HG03469 (cell line): ENCODE data around the gene GLT6D1.
"Not testable (repeated sequence)": the region's sequence is repeated elsewhere in the genome, so short reads cannot be mapped to it uniquely, and the experiment has no call there.

Experiments used
- ATAC-seq: cut with Tn5 transposase; IDR thresholded peaks from one replicate; pipeline ENCODE4 v1.9.1; 2021; ENCODE audit warnings: mild to moderate bottlenecking, moderate library complexity, moderate number of reproducible peaks; ENCODE audit not compliant: unreplicated experiment

Gene GLT6D1

GRCh38 chr9:135639196-135639595 is at the start of gene GLT6D1:
Gene GLT6D1, minus strand, starts transcription at chr9:135639540. Its CDS starts 353 bp downstream, at chr9:135639187.
- no peak for ATAC-seq

GRCh38 chr9:135689011-135689410 is 49.7 kb upstream of the GLT6D1 start:
- no peak for ATAC-seq

- no peak for ATAC-seq
These were observed 47.9 kb upstream of the GLT6D1 start for GRCh38 chr9:135687216-135687615.

- no peak for ATAC-seq
These were observed 45.4 kb upstream of the GLT6D1 start for GRCh38 chr9:135684691-135685090.

- ATAC-seq: no peak
These were observed 44.2 kb upstream of the GLT6D1 start for GRCh38 chr9:135683401-135684034.

- no peak for ATAC-seq
These were observed 41.8 kb upstream of the GLT6D1 start for GRCh38 chr9:135681161-135681560.

- ATAC-seq: no peak
These were observed 40.7 kb upstream of the GLT6D1 start for GRCh38 chr9:135680056-135680455.

GRCh38 chr9:135678236-135679017 is 39.1 kb upstream of the GLT6D1 start:
- ATAC-seq: no peak

- ATAC-seq: no peak
These were observed 38.4 kb upstream of the GLT6D1 start for GRCh38 chr9:135677641-135678168.

GRCh38 chr9:135676891-135677290 is 37.6 kb upstream of the GLT6D1 start:
- ATAC-seq: no peak

GRCh38 chr9:135674977-135675376 is 35.6 kb upstream of the GLT6D1 start:
- no peak for ATAC-seq

- ATAC-seq: no peak
These were observed 34.6 kb upstream of the GLT6D1 start for GRCh38 chr9:135673941-135674340.

GRCh38 chr9:135672786-135673185 is 33.4 kb upstream of the GLT6D1 start:
- ATAC-seq: not testable (repeated sequence)

GRCh38 chr9:135671591-135672041 is 32.3 kb upstream of the GLT6D1 start:
- no peak for ATAC-seq

- ATAC-seq: no peak
These were observed 31.6 kb upstream of the GLT6D1 start for GRCh38 chr9:135670721-135671590.

GRCh38 chr9:135669616-135670285 is 30.4 kb upstream of the GLT6D1 start:
- no peak for ATAC-seq

GRCh38 chr9:135669018-135669417 is 29.7 kb upstream of the GLT6D1 start:
- not testable (repeated sequence) for ATAC-seq

- ATAC-seq: no peak
These were observed 28.2 kb upstream of the GLT6D1 start for GRCh38 chr9:135667463-135668001.

- no peak for ATAC-seq
These were observed 27.5 kb upstream of the GLT6D1 start for GRCh38 chr9:135666534-135667462.
